ENCODE measurements around the gene CNTN5.

Gene CNTN5

DNA sequence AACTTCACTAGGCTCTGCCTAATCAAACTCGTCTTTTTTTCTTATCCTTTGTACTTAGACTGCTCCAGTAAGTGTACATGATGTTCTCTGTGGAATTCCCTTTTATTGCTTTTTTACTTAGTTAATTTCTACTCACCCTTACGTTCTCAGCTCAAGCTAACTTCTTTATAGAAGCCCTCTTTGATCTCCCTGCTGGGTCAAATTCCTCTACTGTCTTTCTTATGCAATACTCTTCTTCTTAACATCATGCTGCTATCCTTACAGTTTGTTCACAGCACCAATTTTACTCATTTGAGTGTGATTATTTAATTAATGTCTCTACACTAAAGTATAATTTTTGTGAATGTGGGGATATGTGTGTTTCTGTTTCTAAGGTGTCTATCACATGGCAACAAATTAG is 498.3 kb downstream of the CNTN5 start:
- H3K27me3 Mint-ChIP-seq = no peaks in the 10 kb centered on the region
- H3K36me3 Mint-ChIP-seq = no peaks in the 10 kb centered on the region
- H3K4me3 Mint-ChIP-seq = no peak overlapping the region
- peaks cover 17% of the 10 kb centered on the region for H3K9me3 Mint-ChIP-seq (ENCODE audit: low read depth)
- no peaks in the 10 kb centered on the region for H3K4me1 Mint-ChIP-seq (ENCODE audit: low read depth)
- no peak overlapping the region for H3K27ac Mint-ChIP-seq

- no peak overlapping the region for H3K4me3 Mint-ChIP-seq
- peaks cover 14% of the 10 kb centered on the region for H3K9me3 Mint-ChIP-seq (ENCODE audit: low read depth)
- no peaks in the 10 kb centered on the region for H3K27me3 Mint-ChIP-seq
- H3K36me3 Mint-ChIP-seq = no peaks in the 10 kb centered on the region
- H3K27ac Mint-ChIP-seq = no peak overlapping the region
- H3K4me1 Mint-ChIP-seq (ENCODE audit: low read depth) = no peaks in the 10 kb centered on the region
Observed at GRCh38 chr11:99522467-99523173, 501.9 kb downstream of the CNTN5 start.

- Mint-ChIP-seq H3K4me1 (ENCODE audit: low read depth) (no peaks in the 10 kb centered on the region), H3K27ac (no peak overlapping the region), H3K27me3 (no peaks in the 10 kb centered on the region), H3K36me3 (no peaks in the 10 kb centered on the region), H3K4me3 (no peak overlapping the region), H3K9me3 (ENCODE audit: low read depth) (peaks cover 12% of the 10 kb centered on the region)
Observed at GRCh38 chr11:99531468-99531867, 510.7 kb downstream of the CNTN5 start.

DNA sequence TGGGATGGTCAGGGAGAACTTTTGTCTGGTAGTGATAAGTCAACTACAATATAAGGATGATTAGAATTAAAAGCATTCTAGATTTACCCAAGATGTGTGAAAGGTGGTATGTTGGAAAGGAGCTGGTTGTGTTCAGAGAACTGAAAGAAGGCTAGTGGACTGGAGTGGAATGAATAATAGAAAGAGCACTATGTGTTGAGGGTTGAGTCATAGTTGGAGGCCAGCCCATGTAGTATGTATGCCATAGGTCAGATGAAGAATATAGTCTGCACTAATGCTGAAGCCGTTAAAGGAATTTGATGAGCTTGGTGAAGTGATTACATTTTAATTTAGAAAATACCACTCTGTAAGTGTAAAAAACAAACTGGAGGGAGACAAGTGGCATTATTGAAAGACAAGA is 514.1 kb downstream of the CNTN5 start:
- no peaks in the 10 kb centered on the region for H3K4me1 Mint-ChIP-seq (ENCODE audit: low read depth)
- peaks cover 4% of the 10 kb centered on the region for H3K9me3 Mint-ChIP-seq (ENCODE audit: low read depth)
- H3K27me3 Mint-ChIP-seq = no peaks in the 10 kb centered on the region
- H3K36me3 Mint-ChIP-seq = no peaks in the 10 kb centered on the region
- no peak overlapping the region for H3K27ac Mint-ChIP-seq
- H3K4me3 Mint-ChIP-seq = no peak overlapping the region

GRCh38 chr11:99535406-99535805 is 514.7 kb downstream of the CNTN5 start:
- Mint-ChIP-seq H3K4me3 (no peak overlapping the region), H3K9me3 (ENCODE audit: low read depth) (peaks cover 4% of the 10 kb centered on the region), H3K27ac (no peak overlapping the region), H3K4me1 (ENCODE audit: low read depth) (no peaks in the 10 kb centered on the region), H3K36me3 (no peaks in the 10 kb centered on the region), H3K27me3 (no peaks in the 10 kb centered on the region)

DNA sequence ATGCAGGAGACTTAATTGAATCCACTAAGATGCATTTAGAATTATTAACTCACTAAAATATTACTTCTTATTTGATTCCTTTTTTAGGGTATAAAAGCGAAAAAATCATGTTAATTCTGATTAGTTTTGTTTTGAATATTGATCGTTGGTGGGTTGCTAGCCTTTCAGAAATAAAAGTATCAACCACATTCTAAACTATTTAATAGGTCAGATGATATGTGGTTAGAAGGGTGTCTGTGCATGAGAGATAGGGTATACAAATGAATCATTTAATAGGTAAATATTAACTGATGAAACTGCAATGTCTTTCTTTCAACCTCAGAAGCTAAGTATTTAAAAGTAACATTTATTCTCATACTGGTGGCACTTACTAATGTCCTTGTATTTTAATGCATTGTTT is 515.1 kb downstream of the CNTN5 start:
- Mint-ChIP-seq H3K27me3 (no peaks in the 10 kb centered on the region), H3K4me1 (ENCODE audit: low read depth) (no peaks in the 10 kb centered on the region), H3K27ac (no peak overlapping the region)

GRCh38 chr11:99537681-99538080 is 516.9 kb downstream of the CNTN5 start:
- Mint-ChIP-seq H3K9me3 (ENCODE audit: low read depth) (peaks cover 13% of the 10 kb centered on the region), H3K4me1 (ENCODE audit: low read depth) (no peaks in the 10 kb centered on the region), H3K27ac (no peak overlapping the region), H3K27me3 (no peaks in the 10 kb centered on the region), H3K36me3 (no peaks in the 10 kb centered on the region), H3K4me3 (no peak overlapping the region)

More for the DNA sequence above, 515.1 kb downstream of the CNTN5 start:
- H3K4me3 Mint-ChIP-seq = no peak overlapping the region
- H3K36me3 Mint-ChIP-seq = no peaks in the 10 kb centered on the region
- H3K9me3 Mint-ChIP-seq (ENCODE audit: low read depth) = peaks cover 4% of the 10 kb centered on the region

DNA sequence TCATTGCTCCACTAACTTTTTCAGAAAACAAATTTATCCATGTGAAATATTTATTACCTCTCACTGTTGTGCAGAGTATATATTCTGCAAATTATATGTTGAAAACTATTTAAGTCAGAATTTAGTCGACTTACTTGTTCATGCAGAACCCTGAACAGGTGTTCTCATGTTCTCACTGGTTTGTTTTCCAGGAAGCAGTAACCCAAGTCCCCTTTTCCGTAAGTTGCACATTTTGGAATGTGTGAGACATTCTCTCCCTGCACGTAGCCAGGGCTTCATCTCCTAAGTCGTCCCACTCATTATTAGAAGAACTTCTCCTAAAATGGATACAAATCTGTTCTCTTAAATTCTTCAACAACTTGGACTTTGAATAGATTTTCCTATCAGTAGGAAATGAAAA is 524.9 kb downstream of the CNTN5 start:
- Mint-ChIP-seq H3K4me1 (ENCODE audit: low read depth) (no peaks in the 10 kb centered on the region), H3K9me3 (ENCODE audit: low read depth) (peaks cover 15% of the 10 kb centered on the region), H3K36me3 (no peaks in the 10 kb centered on the region), H3K27ac (no peak overlapping the region), H3K4me3 (no peak overlapping the region), H3K27me3 (no peaks in the 10 kb centered on the region)

GRCh38 chr11:99548264-99548663 is 527.5 kb downstream of the CNTN5 start:
- no peaks in the 10 kb centered on the region for H3K27me3 Mint-ChIP-seq
- H3K9me3 Mint-ChIP-seq (ENCODE audit: low read depth) = peaks cover 6% of the 10 kb centered on the region
- no peaks in the 10 kb centered on the region for H3K4me1 Mint-ChIP-seq (ENCODE audit: low read depth)
- H3K4me3 Mint-ChIP-seq = no peak overlapping the region
- H3K27ac Mint-ChIP-seq = no peak overlapping the region
- H3K36me3 Mint-ChIP-seq = no peaks in the 10 kb centered on the region

DNA sequence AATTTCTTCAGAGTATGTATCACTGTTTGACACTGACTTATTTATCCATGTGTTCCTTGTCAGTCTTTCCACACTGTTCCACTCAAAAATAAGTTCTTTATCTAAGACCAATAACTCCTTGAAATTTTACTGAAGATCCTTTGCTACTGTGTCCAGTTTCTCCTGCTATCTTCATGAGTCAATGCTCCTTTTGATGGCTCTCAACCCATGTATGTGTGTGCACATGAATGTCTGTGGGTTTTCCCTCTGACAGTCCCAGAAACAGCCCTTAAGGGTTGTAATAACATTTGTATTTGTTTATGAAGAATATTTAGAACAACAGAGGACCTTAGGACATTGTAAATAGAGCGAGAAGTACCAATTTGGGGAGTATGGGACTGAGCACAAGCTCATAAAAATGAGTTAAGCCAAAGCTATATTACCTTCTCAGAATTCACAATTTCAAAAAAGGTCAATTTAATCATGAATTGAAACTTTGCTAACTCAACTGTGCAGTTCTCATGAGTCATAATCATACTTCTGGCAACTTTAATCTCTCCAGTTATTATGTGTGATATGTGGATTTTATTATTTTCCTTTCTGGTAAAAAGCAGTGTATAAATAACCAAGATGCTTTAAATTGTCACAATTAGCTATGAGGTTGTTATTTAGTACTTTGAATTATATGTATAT is 533.6 kb downstream of the CNTN5 start:
- Mint-ChIP-seq H3K4me3 (no peak overlapping the region), H3K9me3 (ENCODE audit: low read depth) (no peaks in the 10 kb centered on the region), H3K4me1 (ENCODE audit: low read depth) (no peaks in the 10 kb centered on the region), H3K36me3 (no peaks in the 10 kb centered on the region), H3K27me3 (no peaks in the 10 kb centered on the region), H3K27ac (no peak overlapping the region)

DNA sequence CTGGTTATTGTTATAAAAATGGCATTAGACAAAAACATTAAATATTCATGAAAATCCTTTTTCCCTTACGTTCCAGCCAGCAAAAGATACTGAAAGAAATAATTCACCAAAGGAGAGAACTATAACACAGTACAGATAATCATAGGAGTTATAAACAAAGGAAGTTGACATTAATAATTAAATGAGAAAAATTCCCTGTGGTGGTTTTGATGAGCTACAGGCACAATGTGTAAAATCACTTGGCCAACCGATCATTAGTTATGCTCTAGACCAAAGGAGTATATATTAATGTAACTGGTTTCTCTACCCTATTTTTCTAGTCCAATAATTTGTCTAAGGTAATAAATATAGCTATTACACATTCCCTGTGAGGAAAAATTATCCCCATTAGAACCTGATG is 534.7 kb downstream of the CNTN5 start:
- Mint-ChIP-seq H3K27ac (no peak overlapping the region), H3K36me3 (no peaks in the 10 kb centered on the region), H3K4me3 (no peak overlapping the region), H3K27me3 (no peaks in the 10 kb centered on the region), H3K4me1 (ENCODE audit: low read depth) (no peaks in the 10 kb centered on the region), H3K9me3 (ENCODE audit: low read depth) (no peaks in the 10 kb centered on the region)

GRCh38 chr11:99565333-99565732 is 544.6 kb downstream of the CNTN5 start:
- Mint-ChIP-seq H3K27me3 (no peaks in the 10 kb centered on the region), H3K4me3 (no peak overlapping the region), H3K36me3 (no peaks in the 10 kb centered on the region), H3K9me3 (ENCODE audit: low read depth) (peaks cover 4% of the 10 kb centered on the region), H3K4me1 (ENCODE audit: low read depth) (no peaks in the 10 kb centered on the region), H3K27ac (no peak overlapping the region)

GRCh38 chr11:99567334-99567956 is 546.7 kb downstream of the CNTN5 start:
- Mint-ChIP-seq H3K4me1 (ENCODE audit: low read depth) (no peaks in the 10 kb centered on the region), H3K27ac (no peak overlapping the region), H3K9me3 (ENCODE audit: low read depth) (peaks cover 4% of the 10 kb centered on the region), H3K4me3 (no peak overlapping the region), H3K27me3 (no peaks in the 10 kb centered on the region), H3K36me3 (no peaks in the 10 kb centered on the region)

DNA sequence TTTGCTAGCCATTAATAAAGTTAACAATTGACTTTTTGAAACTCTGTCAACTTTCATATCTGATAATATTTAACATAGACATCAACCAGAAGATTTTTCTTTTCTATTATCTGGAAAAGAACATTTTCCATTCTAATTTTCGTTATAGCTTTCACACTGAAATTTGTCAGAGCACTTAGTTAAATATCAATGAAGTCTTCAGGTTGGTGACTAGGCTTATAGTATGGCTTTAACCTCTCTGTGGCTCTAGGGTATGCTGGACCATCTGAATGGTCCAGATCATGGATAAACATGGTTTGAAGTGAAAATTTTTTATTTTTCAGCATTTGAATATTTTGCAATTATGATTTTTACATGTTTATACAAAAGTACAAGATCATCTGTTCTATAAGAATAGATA is 548.1 kb downstream of the CNTN5 start:
- Mint-ChIP-seq H3K27me3 (no peaks in the 10 kb centered on the region), H3K4me1 (ENCODE audit: low read depth) (no peaks in the 10 kb centered on the region), H3K36me3 (no peaks in the 10 kb centered on the region), H3K9me3 (ENCODE audit: low read depth) (peaks cover 8% of the 10 kb centered on the region), H3K4me3 (no peak overlapping the region), H3K27ac (no peak overlapping the region)

GRCh38 chr11:99571094-99571493 is 550.3 kb downstream of the CNTN5 start:
- Mint-ChIP-seq H3K27me3 (no peaks in the 10 kb centered on the region), H3K36me3 (no peaks in the 10 kb centered on the region), H3K9me3 (ENCODE audit: low read depth) (peaks cover 19% of the 10 kb centered on the region), H3K27ac (no peak overlapping the region), H3K4me1 (ENCODE audit: low read depth) (no peaks in the 10 kb centered on the region), H3K4me3 (no peak overlapping the region)
